Vagina (tissue), 2 donors: Measurements from ENCODE around the gene FBXL20. TPM values are rescaled to one million over a fixed set of nuclear protein-coding genes. Genes with fewer than 3 reads are reported as not detected.

Source experiments
- DNase-seq, 2 donors: peaks; one replicate each; pipeline ENCODE4 v3.0.0-alpha.2; 2017; ENCODE audit errors: extremely low spot score in 2 of 2
- H3K27ac ChIP-seq: fragments of 200-600 bp; sonication (generic); one replicate; pipeline ENCODE4 v1.5.1; 2019
- H3K27me3 ChIP-seq: fragments of 200-600 bp; sonication (generic); one replicate; pipeline ENCODE4 v1.5.1; 2019
- H3K36me3 ChIP-seq, 2 donors: fragments of 200-600 bp; sonication (generic); one replicate each; pipeline ENCODE4 v1.5.1; 2017 to 2019
- H3K4me1 ChIP-seq: fragments of 200-600 bp; sonication (generic); one replicate; pipeline ENCODE4 v1.5.1; 2019
- H3K4me3 ChIP-seq, 2 donors: fragments of 200-600 bp; sonication (generic); 1 replicate in 1 of 2; 2 replicates in 1 of 2; pipeline ENCODE4 v1.5.1; 2016 to 2019
- H3K9me3 ChIP-seq: fragments of 200-600 bp; sonication (generic); one replicate; pipeline ENCODE4 v1.5.1; 2019
- CTCF ChIP-seq, 3 experiments: fragments of 450-650 bp in 2 of 3; fragments of 200-600 bp in 1 of 3; sonication (generic) in 1 of 3; IDR thresholded peaks; one replicate each; pipeline ENCODE4 v1.5.1; 2017 to 2019; ENCODE audit warnings: antibody characterized with exemption in 3 of 3, mild to moderate bottlenecking in 2 of 3, moderate library complexity in 2 of 3
- POLR2A ChIP-seq, 2 donors: fragments of 450-650 bp; IDR thresholded peaks; one replicate each; pipeline ENCODE4 v1.6.1; 2017; ENCODE audit warnings: antibody characterized with exemption in 2 of 2, mild to moderate bottlenecking in 2 of 2, moderate library complexity in 2 of 2
- POLR2AphosphoS5 ChIP-seq, 2 donors: sonication (generic); formaldehyde crosslinking; IDR thresholded peaks; one replicate each; pipeline ENCODE4 v1.9.0; 2017; ENCODE audit warnings: antibody characterized with exemption in 2 of 2, mild to moderate bottlenecking in 2 of 2, low read depth in 1 of 2; ENCODE audit not compliant: insufficient read depth in 1 of 2
- intact Hi-C: fragments of 100-400 bp; cut with DNase I; formaldehyde crosslinking; loops from one replicate; pipeline ENCODE4 v1.15.1; 2023
- total RNA-seq: library from RNA; depleted of rRNA; stranded (reverse); fragments of >200 nt; gene quantifications from one replicate; pipeline ENCODE4 v1.2.3, GENCODE V29; 2016

FBXL20 gene
- total RNA-seq, 1 donor from 2014 or later: 15.7 TPM

GRCh38 chr17:39222866-39223834 lies 178.3 kb downstream of the FBXL20 start:
- Histone ChIP-seq H3K9me3 (no peaks in the 10 kb centered on the region), H3K27me3 (no peaks in the 10 kb centered on the region), H3K4me1 (peaks cover 23% of the 10 kb centered on the region), H3K36me3 (no peaks in the 10 kb centered on the region), H3K27ac (no peak overlapping the region), H3K4me3 (no peak overlapping the region)
- DNase-seq: no peak
- intact Hi-C loops: no loop called here
- TF ChIP-seq POLR2AphosphoS5 (IDR thresholded peaks at IDR 0.05; ENCODE audit: insufficient read depth in 1 of 2, low read depth in 1 of 2) (no peak), CTCF (IDR thresholded peaks at IDR 0.05) (no peak), POLR2A (IDR thresholded peaks at IDR 0.05) (no peak)

GRCh38 chr17:39222151-39222550 lies 179.3 kb downstream of the FBXL20 start:
- H3K4me3 ChIP-seq: no peak overlapping the region
- intact Hi-C loops: no loop called here
- H3K36me3 ChIP-seq: no peaks in the 10 kb centered on the region
- no peak for DNase-seq
- H3K4me1 ChIP-seq: peaks cover 23% of the 10 kb centered on the region
- no peaks in the 10 kb centered on the region for H3K9me3 ChIP-seq
- no peak overlapping the region for H3K27ac ChIP-seq
- H3K27me3 ChIP-seq: no peaks in the 10 kb centered on the region
- TF ChIP-seq POLR2AphosphoS5 (IDR thresholded peaks at IDR 0.05; ENCODE audit: insufficient read depth in 1 of 2, low read depth in 1 of 2): no peak
- TF ChIP-seq POLR2A (IDR thresholded peaks at IDR 0.05): no peak
- TF ChIP-seq CTCF (IDR thresholded peaks at IDR 0.05): no peak

GRCh38 chr17:39221572-39221971 lies 179.9 kb downstream of the FBXL20 start:
- no peak for DNase-seq
- H3K9me3 ChIP-seq: no peaks in the 10 kb centered on the region
- intact Hi-C loops: no loop called here
- H3K27me3 ChIP-seq: no peaks in the 10 kb centered on the region
- peaks cover 22% of the 10 kb centered on the region for H3K4me1 ChIP-seq
- no peak overlapping the region for H3K27ac ChIP-seq
- H3K36me3 ChIP-seq: no peaks in the 10 kb centered on the region
- H3K4me3 ChIP-seq: no peak overlapping the region
- no peak for TF ChIP-seq POLR2A (IDR thresholded peaks at IDR 0.05)
- TF ChIP-seq POLR2AphosphoS5 (IDR thresholded peaks at IDR 0.05; ENCODE audit: insufficient read depth in 1 of 2, low read depth in 1 of 2): no peak
- TF ChIP-seq CTCF (IDR thresholded peaks at IDR 0.05): no peak

- intact Hi-C loops: no loop called here
- DNase-seq: no peak
- TF ChIP-seq POLR2AphosphoS5 (IDR thresholded peaks at IDR 0.05; ENCODE audit: insufficient read depth in 1 of 2, low read depth in 1 of 2): no peak
- TF ChIP-seq POLR2A (IDR thresholded peaks at IDR 0.05): no peak
- no peak for TF ChIP-seq CTCF (IDR thresholded peaks at IDR 0.05)
Measured at GRCh38 chr17:39219647-39220154, 181.7 kb downstream of the FBXL20 start.

GRCh38 chr17:39218906-39219305 lies 182.5 kb downstream of the FBXL20 start:
- Histone ChIP-seq H3K27me3 (no peaks in the 10 kb centered on the region), H3K4me3 (no peak overlapping the region), H3K4me1 (no peaks in the 10 kb centered on the region), H3K27ac (no peak overlapping the region), H3K9me3 (no peaks in the 10 kb centered on the region), H3K36me3 (no peaks in the 10 kb centered on the region)
- TF ChIP-seq CTCF (IDR thresholded peaks at IDR 0.05) (no peak), POLR2A (IDR thresholded peaks at IDR 0.05) (no peak), POLR2AphosphoS5 (IDR thresholded peaks at IDR 0.05; ENCODE audit: insufficient read depth in 1 of 2, low read depth in 1 of 2) (no peak)
- intact Hi-C loops: no loop called here
- DNase-seq: no peak

More at GRCh38 chr17:39219647-39220154, 181.7 kb downstream of the FBXL20 start:
- Histone ChIP-seq H3K27me3 (no peaks in the 10 kb centered on the region), H3K9me3 (no peaks in the 10 kb centered on the region), H3K36me3 (no peaks in the 10 kb centered on the region), H3K4me3 (no peak overlapping the region), H3K4me1 (peaks cover 3% of the 10 kb centered on the region), H3K27ac (no peak overlapping the region)
